GM23248 (cell line): Measurements from ENCODE around the gene TRIM59.

Experiments
- EZH2 ChIP-seq: fragments of 200-600 bp; sonication (generic); IDR thresholded peaks from 2 replicates; pipeline ENCODE4 v1.6.1; 2018; ENCODE audit warnings: antibody characterized with exemption, mild to moderate bottlenecking; ENCODE audit not compliant: insufficient read depth, poor library complexity, severe bottlenecking
- EZH2phosphoT487 ChIP-seq: fragments of 200-600 bp; sonication (generic); IDR thresholded peaks from 2 replicates; pipeline ENCODE4 v1.6.1; 2018; ENCODE audit warnings: antibody characterized with exemption, moderate library complexity, mild to moderate bottlenecking, low read depth; ENCODE audit not compliant: insufficient read depth

- no peak for TF ChIP-seq EZH2phosphoT487
- TF ChIP-seq EZH2, result no peak
These were observed 47.2 kb downstream of the TRIM59 start for GRCh38 chr3:160402221-160403027.
